HG03521 (cell line): ENCODE results near the gene PRKN.

Source experiments
- ATAC-seq: cut with Tn5 transposase; IDR thresholded peaks from one replicate; pipeline ENCODE4 v1.9.1; 2021; ENCODE audit warnings: mild to moderate bottlenecking, moderate library complexity; ENCODE audit not compliant: unreplicated experiment

Gene PRKN

DNA sequence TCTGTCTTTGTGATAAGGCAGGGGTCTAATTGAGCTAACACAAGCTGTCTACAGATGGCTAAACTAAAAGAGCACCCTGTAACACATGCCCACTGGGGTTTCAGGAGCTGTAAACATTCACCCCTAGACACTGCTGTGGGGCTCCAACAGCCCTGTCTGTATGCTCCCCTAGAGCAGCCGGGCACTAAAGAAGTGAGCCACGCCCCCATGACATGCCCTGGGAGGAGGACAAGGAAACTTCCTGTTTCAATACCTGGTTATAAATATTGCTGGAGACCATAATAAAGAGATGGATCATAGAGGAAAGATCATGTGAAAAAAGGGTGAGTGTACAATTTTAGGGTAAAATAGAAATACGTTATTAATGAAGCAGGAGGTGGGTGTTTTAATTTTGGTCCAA lies 786.0 kb downstream of the PRKN start:
- no peak for ATAC-seq

DNA sequence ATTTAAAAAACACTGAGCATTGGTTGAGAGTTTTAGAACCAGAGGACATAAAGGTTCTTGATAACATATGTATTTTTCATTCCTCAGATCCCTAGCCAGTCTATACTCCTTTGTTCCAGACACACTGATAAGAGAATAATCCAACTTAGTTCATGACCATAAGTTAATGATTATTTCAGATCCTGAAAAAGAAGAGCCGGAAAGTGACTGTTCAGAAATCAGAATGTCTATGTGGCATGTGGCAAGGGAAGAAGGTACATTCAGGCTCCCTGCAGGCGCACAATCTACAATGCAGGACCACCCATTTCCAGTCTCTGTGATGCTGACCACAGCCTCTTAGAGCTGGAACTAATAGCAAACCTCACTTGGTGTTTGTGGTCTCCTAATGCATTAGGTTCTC lies 787.0 kb downstream of the PRKN start:
- ATAC-seq: no peak

DNA sequence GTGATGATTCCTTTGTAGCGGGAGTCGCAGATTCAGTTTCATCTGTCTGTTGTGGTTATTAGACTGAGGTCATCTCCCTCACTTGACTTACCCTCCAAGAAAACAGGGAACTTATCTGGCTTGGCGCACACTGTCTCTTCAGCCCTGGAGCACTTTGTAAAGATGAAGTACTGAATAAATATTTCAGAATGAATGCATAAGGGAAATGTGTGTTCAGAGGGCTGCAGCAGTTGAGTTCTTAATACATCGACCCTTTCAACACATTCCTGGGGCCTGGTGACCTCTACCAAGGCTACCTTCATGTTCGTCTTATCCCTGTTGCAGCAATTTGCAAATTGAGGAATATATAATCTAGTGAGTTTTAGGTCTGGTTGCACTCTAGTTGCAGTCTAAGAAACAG lies 801.2 kb downstream of the PRKN start:
- no peak for ATAC-seq

DNA sequence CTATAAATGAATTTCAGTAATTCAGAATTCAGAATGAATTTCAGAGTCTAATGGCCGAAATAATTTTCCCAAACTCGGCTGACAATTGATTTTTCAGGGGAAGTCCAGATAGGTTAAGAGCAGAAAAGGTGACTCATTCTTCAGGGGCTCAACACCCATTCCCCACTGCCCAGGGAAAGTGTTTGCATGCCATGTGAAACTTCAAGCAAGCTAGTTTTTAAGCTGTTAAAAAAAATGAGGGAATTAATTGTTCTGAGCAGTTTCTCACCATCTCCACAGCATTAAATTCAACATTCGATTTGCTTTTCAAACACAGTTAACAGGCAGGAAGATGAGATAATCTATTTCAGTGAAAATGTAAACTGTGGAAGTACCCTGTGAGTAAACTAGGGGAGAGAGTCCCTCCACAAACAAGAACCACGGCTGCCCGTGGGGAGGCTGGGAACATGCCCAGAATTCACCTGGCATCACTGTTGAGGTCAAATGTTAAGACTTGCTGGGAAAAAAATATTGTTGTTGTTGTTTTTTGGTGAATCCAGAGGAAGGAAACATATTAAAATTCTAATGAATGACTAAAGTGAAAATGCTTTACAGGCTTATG lies 803.0 kb downstream of the PRKN start:
- ATAC-seq: no peak

DNA sequence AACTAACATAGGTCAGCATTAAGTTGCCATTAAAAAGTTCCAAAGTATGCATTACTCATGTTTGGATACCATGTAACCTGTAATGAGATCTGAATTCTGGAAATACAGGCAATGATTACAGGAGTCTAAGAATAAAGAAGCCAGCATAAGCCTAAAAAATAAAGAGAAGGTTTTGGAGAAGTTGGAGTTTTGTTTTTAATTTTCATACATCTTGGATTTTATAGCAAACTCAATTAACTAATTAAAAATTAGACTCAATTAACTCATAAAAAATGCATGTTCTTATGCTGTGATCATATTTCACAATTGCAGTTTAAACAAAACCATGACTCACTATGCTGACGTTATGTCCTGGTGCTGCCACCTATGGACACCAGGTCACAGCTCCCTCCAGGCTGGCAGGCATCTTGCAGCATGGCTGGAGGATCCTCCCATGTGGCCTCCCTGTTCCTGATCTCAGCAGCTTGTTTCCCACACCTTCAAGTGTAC lies 804.9 kb downstream of the PRKN start:
- no peak for ATAC-seq

DNA sequence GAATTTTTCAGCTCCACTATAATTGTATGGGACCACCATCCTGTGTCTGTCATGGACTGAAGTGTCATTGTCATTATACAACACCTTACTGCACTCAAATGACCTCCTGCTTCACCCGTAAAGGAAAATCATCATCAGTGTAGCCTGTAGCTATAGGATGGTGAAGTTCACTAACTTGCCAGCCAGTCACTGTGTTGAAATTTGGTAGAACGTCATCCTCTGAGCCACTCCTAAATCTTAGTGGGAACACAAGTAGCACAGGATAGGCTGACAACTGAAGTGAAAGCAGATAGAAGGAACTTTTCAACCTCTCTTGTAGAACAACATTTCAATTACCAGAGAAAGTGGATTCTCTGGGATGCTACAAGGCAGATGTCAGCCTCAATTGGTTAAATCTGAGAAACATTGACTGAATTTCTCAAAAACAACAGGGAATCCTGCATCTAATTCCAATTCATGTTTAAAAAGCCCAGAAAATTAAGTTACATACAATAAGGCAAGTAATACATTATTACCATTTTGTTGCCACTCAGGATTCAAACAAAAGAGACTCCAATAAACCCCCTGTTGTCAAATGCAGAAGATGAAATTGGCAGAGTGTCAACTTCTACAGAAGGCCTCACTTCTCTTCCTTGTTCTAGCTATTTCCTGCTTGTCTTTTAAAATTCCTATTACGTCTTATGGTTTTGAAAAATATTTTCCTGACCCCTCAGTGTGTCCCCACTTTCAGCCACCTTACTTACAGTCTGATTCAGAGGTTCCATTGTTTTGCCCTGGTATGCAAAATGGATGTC lies 805.8 kb downstream of the PRKN start:
- no peak for ATAC-seq

DNA sequence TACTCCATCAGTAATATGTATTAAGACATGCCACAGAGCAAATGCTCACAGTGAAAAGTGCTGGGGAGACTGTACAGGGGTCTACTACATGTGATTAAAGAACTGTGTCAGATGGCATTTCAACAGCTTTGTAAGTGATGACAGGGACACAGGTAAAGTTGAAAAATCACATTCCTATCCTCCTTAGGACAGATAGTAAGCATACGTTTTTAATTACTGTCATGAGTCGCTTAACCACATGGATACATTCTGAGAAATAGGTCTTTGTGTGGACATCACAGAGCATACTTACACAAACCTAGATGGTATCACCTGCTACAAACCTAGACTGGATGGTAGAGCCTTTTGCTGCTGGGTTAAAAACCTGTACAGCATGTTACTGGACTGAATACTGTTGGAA lies 807.9 kb downstream of the PRKN start:
- ATAC-seq: no peak

DNA sequence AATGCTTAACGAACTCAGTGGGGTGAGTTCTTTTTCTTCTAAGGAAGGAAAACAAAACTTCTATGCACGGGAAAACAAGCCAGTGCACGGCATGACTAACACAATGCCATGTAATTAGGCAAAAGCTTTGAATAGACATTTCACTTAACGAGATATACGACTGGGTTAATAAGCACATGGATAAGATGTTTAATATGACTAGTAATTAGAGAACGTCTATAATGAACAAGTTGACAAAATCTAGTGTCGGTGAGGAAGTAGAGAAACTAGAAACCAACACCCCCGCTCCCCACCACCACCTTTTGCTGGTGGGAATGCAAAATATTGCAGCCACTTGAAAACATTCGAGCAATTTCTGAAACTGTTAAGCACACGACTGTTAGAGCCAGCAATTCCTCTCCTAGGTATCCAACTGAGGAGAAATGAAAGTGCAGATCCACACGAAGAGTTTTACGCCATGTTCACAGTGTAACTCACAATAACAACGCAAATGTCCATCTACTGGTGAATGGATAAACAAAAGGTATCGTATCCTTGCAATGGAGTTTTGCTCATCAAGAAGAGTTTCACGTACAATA lies 808.8 kb downstream of the PRKN start:
- no peak for ATAC-seq

DNA sequence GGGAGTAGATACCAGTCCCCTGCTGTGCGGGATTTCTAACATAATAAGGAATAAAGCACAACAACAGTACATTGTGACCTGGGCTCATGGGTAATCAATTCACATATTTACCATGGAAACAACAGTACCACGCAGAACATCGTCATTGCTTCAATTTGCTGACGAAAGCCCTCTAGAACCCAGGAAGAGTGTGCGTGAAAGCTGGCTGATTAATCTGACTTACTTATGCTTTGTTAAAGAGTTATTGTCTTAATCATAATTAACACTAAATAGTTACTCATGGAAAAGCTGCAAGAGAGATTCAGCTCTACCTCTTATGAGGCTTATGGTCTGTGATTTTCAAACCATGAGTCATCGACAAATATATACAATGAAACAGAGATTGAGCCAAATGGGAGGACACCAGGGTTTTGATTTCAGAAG lies 809.4 kb downstream of the PRKN start:
- no peak for ATAC-seq

DNA sequence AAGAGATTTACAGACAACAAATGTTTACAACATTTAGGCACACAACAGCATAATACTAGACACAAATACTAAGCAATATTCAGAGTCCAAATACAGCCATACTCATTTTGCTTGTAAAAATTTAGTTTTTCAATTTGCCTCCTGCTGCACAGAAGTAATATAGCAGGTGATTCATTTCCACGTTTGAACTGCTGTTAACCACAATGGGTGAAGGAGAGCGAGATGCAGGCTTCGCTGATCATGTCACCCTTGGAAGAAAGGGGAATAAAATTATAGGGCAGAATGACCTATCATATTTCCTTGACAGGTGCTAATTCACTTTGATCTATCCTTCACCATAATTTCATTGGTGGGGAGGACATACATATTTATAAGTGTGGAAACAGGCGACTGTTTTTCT lies 809.9 kb downstream of the PRKN start:
- ATAC-seq: no peak

DNA sequence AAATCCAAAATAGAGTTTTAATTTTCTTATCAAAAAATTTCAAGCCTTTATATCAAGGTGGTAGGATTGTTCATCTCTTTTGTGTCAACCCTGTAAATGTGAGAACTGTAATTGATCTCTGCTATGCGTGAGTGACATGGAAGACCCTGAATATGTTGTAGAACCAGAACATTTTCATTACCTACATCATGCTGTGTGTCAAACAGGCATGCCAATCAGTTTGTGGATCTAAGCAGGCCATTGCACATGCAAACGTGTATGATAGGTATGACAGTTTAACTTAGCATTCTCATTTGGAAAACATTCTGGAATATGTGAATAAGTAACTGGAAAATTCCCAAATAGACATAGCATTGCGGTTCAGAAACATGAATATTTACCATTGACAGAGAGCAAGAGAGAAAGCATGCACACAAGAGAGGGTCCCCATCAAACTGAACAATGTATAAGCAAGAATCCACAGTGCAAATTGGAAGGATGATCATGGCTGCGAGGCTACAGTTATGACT lies 812.1 kb downstream of the PRKN start:
- no peak for ATAC-seq

DNA sequence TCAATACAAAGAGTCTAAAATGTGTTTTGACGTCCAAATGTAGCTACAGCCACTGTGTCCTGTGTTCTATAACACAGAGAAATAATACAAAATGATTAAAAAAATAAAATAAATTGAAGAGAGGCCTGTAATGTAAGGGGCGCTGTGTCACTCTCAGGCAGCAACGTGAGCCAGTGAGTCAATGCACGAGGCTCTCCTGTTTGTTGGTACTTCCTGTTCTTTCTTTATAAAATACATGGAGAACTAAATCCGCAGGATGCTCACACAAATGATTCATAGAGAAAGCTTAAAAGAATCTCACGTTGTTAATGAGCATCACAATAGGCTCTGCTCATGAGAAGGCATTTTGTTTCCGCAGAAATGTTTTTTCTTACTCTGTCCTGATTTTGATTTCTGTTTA lies 818.7 kb downstream of the PRKN start:
- no peak for ATAC-seq

DNA sequence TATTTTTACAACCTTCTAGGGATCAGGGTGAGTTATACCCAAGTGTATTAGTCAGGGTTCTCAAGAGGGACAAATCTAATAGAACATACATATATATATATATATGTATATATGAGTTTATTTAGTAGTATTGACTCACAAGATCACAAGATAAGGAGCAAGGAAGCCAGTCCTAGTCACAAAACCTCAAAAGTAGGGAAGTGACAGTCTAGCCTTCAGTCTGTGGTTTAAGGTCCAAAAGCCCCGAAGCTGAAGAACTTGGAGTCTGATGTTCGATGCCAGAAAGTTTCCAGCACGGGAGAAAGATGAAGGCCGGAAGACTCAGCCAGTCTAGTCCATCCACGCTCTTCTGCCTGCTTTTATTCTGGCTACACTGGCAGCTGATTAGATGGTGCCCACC lies 821.0 kb downstream of the PRKN start:
- no peak for ATAC-seq

DNA sequence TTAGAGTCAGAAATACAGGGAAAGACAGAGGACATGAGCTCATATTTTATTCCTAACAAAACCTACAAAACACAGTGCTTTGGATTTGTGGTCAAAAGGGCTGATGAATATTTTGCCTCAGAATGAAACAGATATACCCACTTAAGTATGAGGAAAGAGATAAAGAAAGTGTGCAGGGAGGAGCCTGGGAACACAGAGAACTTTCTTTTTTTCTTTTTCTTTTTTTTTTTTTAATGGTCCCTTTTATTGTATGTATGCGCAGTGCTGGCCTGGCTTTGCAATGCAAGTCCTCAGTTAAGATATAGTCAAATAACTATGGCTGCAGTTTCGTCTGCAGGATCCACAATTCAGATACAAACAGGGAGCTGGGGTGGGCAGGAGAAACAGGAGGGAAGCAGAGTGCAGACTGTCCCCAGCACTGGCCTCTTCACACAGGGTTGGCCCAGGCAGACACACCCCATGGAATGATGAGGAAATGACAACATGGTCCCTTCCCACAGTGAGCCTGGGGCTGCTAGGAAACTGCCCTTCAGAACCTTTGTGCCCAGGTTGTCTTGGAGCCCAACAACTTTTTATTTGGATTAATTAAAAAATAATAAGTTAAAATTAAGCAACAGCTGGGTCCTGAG lies 823.9 kb downstream of the PRKN start:
- no peak for ATAC-seq

DNA sequence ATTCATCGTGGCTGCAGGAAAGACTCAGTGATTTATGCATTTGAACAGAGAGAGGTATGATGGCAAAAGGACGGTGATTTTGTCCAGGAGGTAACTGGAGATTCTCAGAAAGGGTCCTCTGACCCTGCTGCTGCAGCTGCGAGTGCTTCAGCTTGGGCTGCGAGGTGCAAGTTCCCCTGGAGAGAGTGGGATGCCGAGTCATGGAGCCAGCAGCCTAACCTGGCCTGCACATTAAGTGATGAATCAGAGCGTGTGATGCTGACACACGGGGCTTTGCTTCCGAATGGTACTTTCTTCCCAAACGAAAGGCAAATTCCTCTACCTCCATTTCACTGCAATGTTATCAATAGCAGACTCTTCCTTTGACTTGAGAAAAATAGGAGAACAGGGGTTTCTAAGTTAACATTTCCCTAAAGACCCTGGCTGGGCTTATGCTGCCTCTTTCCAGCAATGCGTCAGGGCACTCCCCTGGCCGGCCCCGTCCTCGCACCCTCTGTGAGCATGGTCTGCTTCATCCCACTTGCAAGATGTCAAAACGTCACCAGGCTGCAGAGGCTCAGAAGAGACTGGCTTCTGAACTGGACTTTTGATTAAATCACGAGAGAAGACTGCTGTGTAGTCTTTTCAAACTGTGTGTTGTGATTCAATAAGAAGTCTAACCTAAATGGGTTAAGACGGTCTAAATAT lies 825.7 kb downstream of the PRKN start:
- ATAC-seq: no peak

DNA sequence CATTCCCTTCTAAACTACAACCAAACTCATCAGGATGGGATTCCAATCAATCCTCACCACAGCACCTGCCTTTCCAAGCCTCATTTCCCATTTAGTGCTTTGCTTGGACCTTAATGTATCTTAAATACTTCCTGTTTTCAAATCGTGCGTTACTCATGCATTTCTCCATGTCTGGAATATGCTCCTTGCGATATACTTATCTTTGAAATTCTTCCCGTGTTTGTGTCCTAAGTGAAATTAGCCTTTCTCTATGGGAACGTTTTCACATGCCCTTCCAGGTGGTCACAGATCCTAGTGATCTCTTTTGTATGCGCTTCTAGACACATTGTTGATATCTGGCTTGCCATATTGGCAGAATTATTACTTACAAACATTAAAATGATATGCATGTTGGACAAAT lies 833.1 kb downstream of the PRKN start:
- no peak for ATAC-seq

DNA sequence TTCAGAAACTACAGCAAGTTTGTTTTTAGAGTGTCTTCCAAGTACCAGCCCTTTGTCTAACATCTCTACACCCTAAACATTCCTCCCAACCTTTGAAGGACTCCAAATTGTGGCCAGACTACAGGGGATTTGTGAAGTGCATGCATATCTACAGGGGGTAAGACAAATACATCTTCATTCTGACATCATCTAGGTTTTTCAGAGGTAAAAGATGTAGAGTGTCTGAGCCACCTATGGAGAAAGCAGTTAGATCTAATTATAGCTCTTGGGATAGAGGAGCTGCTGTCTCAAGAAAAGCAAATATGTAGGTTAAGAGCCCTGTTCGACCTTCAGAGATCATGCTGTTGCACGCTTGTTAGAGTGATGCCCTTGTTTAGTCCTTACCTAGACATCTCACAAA lies 836.0 kb downstream of the PRKN start:
- ATAC-seq: no peak

DNA sequence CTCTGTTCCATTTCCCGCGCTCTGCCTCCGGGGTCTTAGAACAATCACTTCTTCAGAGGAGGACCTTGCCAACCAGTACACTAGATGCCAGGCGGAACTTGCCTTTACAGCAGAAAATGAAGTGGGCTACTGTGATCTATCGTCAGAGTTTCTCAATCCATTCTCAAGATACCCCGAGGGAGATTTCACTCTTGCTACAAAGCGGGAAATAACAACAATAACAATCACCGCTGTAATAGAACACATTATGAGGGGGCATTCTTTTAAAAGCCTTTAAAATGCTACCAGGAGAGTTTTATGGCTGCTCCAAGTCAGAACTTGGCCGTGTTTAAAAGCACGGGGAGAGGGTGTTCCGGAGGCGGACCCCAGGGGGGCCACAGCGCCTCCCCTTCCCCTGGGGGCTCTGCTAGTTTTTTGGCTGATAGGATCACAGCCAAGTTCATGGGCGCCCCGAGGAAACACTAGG lies 836.7 kb downstream of the PRKN start:
- ATAC-seq: no peak

DNA sequence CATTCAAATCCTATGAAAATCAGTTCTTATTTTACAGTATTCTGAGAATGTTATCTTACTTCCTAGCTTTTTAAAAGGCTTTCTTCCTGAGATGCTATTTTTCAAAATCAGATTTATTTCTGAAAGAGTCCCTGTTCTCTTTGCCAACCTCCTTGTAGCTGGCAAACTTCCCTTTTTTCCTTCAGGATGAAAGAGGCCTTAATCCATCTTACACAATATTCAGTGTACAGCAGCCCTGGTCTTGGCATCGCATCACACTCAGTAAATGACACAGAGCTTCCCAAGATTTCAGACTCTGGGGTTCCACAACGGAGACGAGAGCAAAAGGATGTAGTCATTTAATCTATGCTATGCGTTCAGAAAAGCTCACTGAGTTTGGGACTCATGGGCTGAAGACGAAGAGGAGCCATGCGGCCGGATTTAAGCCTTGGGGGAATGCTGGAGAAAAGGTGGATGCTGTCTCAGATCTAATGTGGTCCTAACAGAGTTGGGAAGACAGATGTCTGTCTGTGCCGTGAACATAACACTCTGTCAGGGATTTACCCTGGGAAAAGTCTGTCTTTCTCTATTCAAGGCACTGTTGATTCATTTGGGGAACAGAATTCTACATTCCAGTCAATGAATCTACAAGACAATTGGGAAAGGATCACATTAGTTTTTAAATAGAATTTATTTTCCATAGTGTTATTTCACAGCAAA lies 837.3 kb downstream of the PRKN start:
- no peak for ATAC-seq

DNA sequence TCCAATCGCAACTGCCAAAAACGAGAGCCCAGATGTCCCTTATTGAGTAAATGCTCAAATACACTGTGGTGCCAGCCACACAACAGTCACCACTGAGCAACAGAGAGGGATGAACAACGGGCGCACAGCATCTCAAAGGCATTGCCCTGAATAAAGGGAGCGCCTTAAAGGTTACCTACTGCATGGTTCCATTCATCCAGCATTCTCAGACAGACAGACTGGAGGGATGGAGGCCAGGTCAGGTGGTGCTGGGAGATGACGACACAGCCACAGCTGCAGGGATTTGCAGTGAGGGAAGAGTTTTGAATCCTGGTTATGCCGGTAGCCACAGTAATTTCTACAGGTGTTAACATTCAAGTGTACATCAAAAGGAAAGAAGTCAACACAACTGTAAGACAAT lies 838.2 kb downstream of the PRKN start:
- ATAC-seq: no peak
